ENCODE results near the gene NUBP2.

NUBP2 gene

DNA sequence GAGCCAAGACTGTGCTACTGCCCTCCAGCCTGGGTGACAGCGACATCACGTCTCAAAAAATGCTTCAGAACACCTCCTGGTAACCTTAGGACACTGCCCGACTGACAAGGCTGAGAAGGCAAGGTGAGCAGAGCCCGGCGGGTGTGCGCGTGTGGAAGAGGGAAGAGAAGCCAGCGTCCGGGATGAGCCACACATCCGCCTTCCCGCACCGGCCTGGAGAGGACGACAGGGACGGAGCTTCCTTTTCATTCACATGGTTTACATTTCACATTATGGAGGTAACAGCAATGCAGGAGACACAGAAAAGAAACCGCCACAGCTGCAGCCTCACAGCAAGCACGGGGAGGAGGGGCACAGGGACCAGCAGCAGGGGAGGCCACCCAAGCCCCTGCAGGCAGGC is 27.3 kb downstream of the NUBP2 start:
- no peak for DNase-seq (ENCODE audit: low spot score)
- in situ Hi-C loops (cut with MboI; ENCODE audit: low pct_unique_long_range_greater_than_20kb, low sequenced_read_pairs, unreplicated experiment): no loop called here
- TF ChIP-seq, protein P1, sequence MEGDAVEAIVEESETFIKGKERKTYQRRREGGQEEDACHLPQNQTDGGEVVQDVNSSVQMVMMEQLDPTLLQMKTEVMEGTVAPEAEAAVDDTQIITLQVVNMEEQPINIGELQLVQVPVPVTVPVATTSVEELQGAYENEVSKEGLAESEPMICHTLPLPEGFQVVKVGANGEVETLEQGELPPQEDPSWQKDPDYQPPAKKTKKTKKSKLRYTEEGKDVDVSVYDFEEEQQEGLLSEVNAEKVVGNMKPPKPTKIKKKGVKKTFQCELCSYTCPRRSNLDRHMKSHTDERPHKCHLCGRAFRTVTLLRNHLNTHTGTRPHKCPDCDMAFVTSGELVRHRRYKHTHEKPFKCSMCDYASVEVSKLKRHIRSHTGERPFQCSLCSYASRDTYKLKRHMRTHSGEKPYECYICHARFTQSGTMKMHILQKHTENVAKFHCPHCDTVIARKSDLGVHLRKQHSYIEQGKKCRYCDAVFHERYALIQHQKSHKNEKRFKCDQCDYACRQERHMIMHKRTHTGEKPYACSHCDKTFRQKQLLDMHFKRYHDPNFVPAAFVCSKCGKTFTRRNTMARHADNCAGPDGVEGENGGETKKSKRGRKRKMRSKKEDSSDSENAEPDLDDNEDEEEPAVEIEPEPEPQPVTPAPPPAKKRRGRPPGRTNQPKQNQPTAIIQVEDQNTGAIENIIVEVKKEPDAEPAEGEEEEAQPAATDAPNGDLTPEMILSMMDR (IDR thresholded peaks at IDR 0.05; ENCODE audit: extremely low read depth, insufficient read depth, missing control alignments): no peak

DNA sequence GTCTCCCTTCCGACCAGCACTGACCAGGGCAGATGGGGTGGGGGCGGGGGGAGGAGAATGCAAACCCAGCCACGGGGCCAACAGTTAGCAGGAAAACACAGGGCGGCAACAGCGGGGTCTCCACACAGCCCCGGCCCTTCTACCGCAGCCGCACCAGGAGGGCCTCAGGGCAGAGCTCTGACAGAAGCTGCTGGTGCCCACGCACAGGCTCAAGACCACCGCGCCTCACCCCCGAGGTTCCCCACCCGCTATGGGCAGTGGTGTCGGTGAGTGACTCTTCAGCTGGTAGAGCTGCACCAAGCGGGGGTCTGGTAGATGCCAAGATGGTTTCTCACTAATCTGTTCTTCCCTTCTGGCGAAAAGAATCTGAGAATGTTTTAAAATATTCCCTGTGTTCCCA is 27.8 kb downstream of the NUBP2 start:
- in situ Hi-C loops (cut with MboI; ENCODE audit: low pct_unique_long_range_greater_than_20kb, low sequenced_read_pairs, unreplicated experiment): no loop called here
- TF ChIP-seq, protein P1 (IDR thresholded peaks at IDR 0.05; ENCODE audit: extremely low read depth, insufficient read depth, missing control alignments): no peak
- DNase-seq (ENCODE audit: low spot score): no peak

DNA sequence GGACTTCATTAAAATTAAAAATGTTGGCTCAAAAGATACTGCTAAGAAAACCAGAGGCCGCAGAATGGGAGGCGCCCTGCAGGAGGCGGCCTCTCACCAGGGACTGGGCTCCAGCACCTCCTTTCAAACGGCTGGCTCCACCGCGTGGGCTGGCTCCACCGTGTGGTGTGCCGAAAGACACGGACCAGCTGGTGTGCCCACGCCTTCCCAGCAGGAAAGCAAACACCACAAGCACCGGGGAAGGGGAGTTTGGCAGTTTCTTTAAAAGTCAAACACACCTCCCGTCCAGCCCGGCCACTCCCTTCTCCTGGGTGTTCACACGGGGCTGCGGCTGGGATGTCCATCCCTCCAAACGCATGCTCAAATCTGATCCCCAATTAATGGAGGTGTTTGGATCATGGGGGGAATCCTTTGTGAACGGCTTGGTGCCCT is 30.0 kb downstream of the NUBP2 start:
- in situ Hi-C loops (cut with MboI; ENCODE audit: low pct_unique_long_range_greater_than_20kb, low sequenced_read_pairs, unreplicated experiment): no loop called here
- no peak for DNase-seq (ENCODE audit: low spot score)

DNA sequence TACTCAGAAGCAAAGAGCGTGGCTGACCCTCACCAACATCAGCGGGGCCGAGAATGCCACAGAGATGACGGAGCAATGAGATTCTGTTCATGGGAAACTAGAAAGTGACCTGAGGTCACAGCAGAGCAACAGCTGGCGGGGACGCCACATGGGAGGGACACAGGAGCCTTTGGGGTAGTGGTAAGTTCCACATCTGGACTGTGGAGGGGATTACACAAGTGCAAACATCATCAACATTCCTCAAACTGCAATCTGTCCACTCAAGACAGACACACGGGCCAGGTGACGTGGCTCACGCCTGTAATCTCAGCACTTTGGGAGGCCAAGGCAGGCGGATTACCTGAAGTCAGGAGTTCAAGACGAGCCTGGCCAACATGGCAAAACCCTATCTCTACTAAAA is 32.7 kb downstream of the NUBP2 start:
- in situ Hi-C loops (cut with MboI; ENCODE audit: low pct_unique_long_range_greater_than_20kb, low sequenced_read_pairs, unreplicated experiment): no loop called here

More for the DNA sequence above, 30.0 kb downstream of the NUBP2 start:
- TF ChIP-seq, protein P1 (IDR thresholded peaks at IDR 0.05; ENCODE audit: extremely low read depth, insufficient read depth, missing control alignments): peak; percentile 54

DNA sequence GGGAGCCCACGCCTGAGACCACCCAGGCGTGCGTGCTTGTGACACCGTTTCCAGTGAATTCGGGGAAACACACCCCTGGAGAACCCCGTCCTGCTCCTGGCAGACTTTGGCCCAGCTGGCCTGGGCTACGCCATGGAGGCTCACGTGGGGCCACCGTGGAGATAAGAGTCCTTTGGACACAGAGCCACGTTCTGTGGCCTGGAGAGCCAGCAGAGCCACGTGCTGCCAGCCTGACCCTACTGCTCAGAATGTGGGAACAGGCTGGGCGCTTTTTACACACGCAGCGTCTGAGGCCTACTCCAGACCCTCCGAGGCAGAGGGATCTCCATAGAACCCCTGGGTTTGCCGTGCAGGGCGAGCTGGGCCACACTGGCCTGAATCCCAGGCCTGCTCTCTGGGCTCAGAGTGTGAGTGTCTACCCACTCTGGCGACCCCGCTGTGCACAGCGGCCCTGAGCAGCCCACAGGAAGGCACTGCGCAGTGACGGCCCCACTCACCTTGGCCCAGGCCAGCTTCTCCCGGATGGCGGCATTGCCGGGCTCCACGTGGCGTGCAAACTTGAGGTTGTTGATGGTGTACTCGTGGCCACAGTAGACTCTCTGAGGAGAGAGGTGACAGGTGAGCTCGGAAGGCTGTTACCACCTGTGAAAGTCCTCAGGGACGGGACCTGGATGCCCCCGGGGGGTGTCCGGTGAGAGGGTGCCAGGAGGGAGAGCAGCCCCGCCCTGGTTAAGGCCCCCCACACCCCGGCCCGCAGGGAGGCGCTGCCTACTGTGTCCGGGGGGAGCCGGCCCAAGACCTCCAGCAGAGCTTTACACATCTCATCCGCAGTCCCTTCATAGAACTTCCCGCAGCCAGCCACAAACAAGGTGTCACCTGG is 33.9 kb downstream of the NUBP2 start:
- no peak for DNase-seq (ENCODE audit: low spot score)
- TF ChIP-seq, protein P1 (IDR thresholded peaks at IDR 0.05; ENCODE audit: extremely low read depth, insufficient read depth, missing control alignments): no peak
- in situ Hi-C loops (cut with MboI; ENCODE audit: low pct_unique_long_range_greater_than_20kb, low sequenced_read_pairs, unreplicated experiment): no loop called here

More for the DNA sequence above, 32.7 kb downstream of the NUBP2 start:
- DNase-seq (ENCODE audit: low spot score): no peak
- TF ChIP-seq, protein P1 (IDR thresholded peaks at IDR 0.05; ENCODE audit: extremely low read depth, insufficient read depth, missing control alignments): no peak

DNA sequence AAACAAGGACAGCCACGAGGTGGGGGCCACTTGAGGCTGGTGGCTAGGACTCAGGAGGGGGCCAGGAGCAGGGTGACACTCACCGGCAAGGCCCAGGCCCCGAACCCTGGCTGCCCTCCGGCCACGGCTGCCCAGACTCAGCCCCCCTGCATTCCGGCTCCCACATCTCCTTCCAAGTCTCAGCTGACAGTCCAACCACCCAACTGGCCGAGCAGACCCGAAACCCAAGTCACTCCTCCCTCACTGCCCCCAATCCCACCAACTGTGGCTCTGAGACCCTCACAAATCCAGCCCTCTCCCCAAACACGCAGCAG is 34.5 kb downstream of the NUBP2 start:
- TF ChIP-seq, protein P1 (IDR thresholded peaks at IDR 0.05; ENCODE audit: extremely low read depth, insufficient read depth, missing control alignments): no peak
- in situ Hi-C loops (cut with MboI; ENCODE audit: low pct_unique_long_range_greater_than_20kb, low sequenced_read_pairs, unreplicated experiment): no loop called here
- DNase-seq (ENCODE audit: low spot score): no peak

Data from GM13977 (cell line).